SK-N-SH (cell line): ENCODE data around the gene NR2F1. TPM values are rescaled to one million over a fixed set of nuclear protein-coding genes. Genes with fewer than 3 reads are reported as not detected.

Source experiments
- CTCF ChIA-PET: fragments of 300-600, 350-600 bp; formaldehyde crosslinking; extraction: SDS; loops from one replicate; lab custom pipeline; 2021; lab: Yijun Ruan, JAX
- POLR2A ChIA-PET: fragments of 350-600 bp; sonication (Branson Sonifier 250); formaldehyde crosslinking; extraction: SDS; loops from one replicate; lab custom pipeline; 2020; ENCODE audit warnings: antibody characterized with exemption, inconsistent platforms; lab: Yijun Ruan, JAX
- DNase-seq: peaks from one replicate; pipeline ENCODE4 v3.0.0; 2012
- H2AFZ ChIP-seq: fragments of 200-600 bp; sonication (generic); 2 replicates; pipeline ENCODE4 v1.8.1; 2016; ENCODE audit warnings: antibody characterized with exemption, mild to moderate bottlenecking, low read depth
- H3F3A ChIP-seq: fragments of 200-600 bp; sonication (generic); replicated peaks from 2 replicates; pipeline ENCODE3; 2016; ENCODE audit warnings: antibody characterized with exemption, mild to moderate bottlenecking; ENCODE audit not compliant: insufficient read depth
- H3K27ac ChIP-seq, 2 experiments: fragments of 200-500 bp in 1 of 2; fragments of 200-600 bp in 1 of 2; sonication (Bioruptor generic) in 1 of 2; sonication (generic), shearing (Covaris generic) in 1 of 2; 2 replicates each; pipeline versions ENCODE4 v1.5.1 to v1.6.1; 2014 to 2016; ENCODE audit warnings: low read depth in 2 of 2, inconsistent platforms in 1 of 2, low read length in 1 of 2, mild to moderate bottlenecking in 1 of 2, mixed read lengths in 1 of 2
- H3K27me3 ChIP-seq: fragments of 200-600 bp; sonication (generic), shearing (Covaris generic); 2 replicates; pipeline ENCODE4 v1.6.1; 2016; ENCODE audit warnings: mixed run types; ENCODE audit not compliant: insufficient read depth
- H3K36me3 ChIP-seq, 2 experiments: fragments of 200-500 bp in 1 of 2; fragments of 200-600 bp in 1 of 2; sonication (Bioruptor generic) in 1 of 2; sonication (generic) in 1 of 2; replicated peaks in 1 of 2; 2 replicates each; pipeline versions ENCODE3 to v1.5.1; 2014 to 2016; ENCODE audit warnings: low read length in 1 of 2, mild to moderate bottlenecking in 1 of 2; ENCODE audit not compliant: insufficient read depth in 2 of 2, control insufficient read depth in 1 of 2
- H3K4me1 ChIP-seq, 2 experiments: fragments of 200-500 bp in 1 of 2; fragments of 200-600 bp in 1 of 2; sonication (Bioruptor generic) in 1 of 2; sonication (generic), shearing (Covaris generic) in 1 of 2; 2 replicates each; pipeline versions ENCODE4 v1.5.1 to v1.6.1; 2014 to 2016; ENCODE audit warnings: low read depth in 1 of 2, low read length in 1 of 2, mixed run types in 1 of 2; ENCODE audit not compliant: insufficient read depth in 2 of 2, control insufficient read depth in 1 of 2
- H3K4me2 ChIP-seq: fragments of 200-600 bp; sonication (generic), shearing (Covaris generic); 2 replicates; pipeline ENCODE4 v1.6.1; 2017; ENCODE audit warnings: mixed run types
- H3K4me3 ChIP-seq, 2 experiments: fragments of 200-500 bp in 1 of 2; fragments of 200-600 bp in 1 of 2; sonication (Bioruptor generic) in 1 of 2; sonication (generic), shearing (Covaris generic) in 1 of 2; 2 replicates each; pipeline versions ENCODE4 v1.5.1 to v1.8.1; 2014 to 2016; ENCODE audit warnings: low read depth in 2 of 2, inconsistent platforms in 1 of 2, low read length in 1 of 2, mild to moderate bottlenecking in 1 of 2, mixed read lengths in 1 of 2, moderate library complexity in 1 of 2
- H3K79me2 ChIP-seq: fragments of 200-600 bp; sonication (generic); 2 replicates; pipeline ENCODE4 v1.8.1; 2017; ENCODE audit warnings: mild to moderate bottlenecking; ENCODE audit not compliant: insufficient read depth
- H3K9ac ChIP-seq: fragments of 200-600 bp; sonication (generic); 2 replicates; pipeline ENCODE4 v1.6.1; 2017; ENCODE audit warnings: mixed run types
- H3K9me2 ChIP-seq: fragments of 200-600 bp; sonication (generic); 2 replicates; pipeline ENCODE4 v1.6.1; 2017; ENCODE audit warnings: mixed run types
- H3K9me3 ChIP-seq: fragments of 200-600 bp; sonication (generic); 2 replicates; pipeline ENCODE4 v1.6.1; 2017; ENCODE audit warnings: mixed run types, mild to moderate bottlenecking, moderate library complexity
- H4K20me1 ChIP-seq: fragments of 200-600 bp; sonication (generic); 2 replicates; pipeline ENCODE4 v1.6.1; 2017; ENCODE audit warnings: mild to moderate bottlenecking, mixed run types; ENCODE audit not compliant: insufficient read depth
- ELF1 ChIP-seq: IDR thresholded peaks from 2 replicates; pipeline ENCODE4 v1.4.0; 2012
- EZH2phosphoT487 ChIP-seq: fragments of 200-600 bp; sonication (generic); IDR thresholded peaks from 2 replicates; pipeline ENCODE4 v1.6.1; 2017; ENCODE audit warnings: low read depth, mixed run types, mild to moderate bottlenecking, antibody characterized with exemption, moderate library complexity, borderline replicate concordance
- FOSL2 ChIP-seq: IDR thresholded peaks from 2 replicates; pipeline ENCODE4 v1.4.0; 2012; ENCODE audit warnings: low read depth, mild to moderate bottlenecking, moderate library complexity, borderline replicate concordance
- GATA2 ChIP-seq: sonication (generic); formaldehyde crosslinking; IDR thresholded peaks from 2 replicates; pipeline ENCODE4 v1.5.0; 2020; ENCODE audit warnings: mild to moderate bottlenecking, missing genetic modification reagents
- IRF3 ChIP-seq: fragments of 150-350 bp; IDR thresholded peaks from 2 replicates; pipeline ENCODE4 v1.6.1; 2016; ENCODE audit warnings: mild to moderate bottlenecking, low read depth, low read length
- MEF2A ChIP-seq: IDR thresholded peaks from 2 replicates; pipeline ENCODE4 v1.4.0; 2012; ENCODE audit warnings: low read depth, borderline replicate concordance
- RAD21 ChIP-seq: IDR thresholded peaks from 2 replicates; pipeline ENCODE4 v1.6.1; 2012; ENCODE audit warnings: mild to moderate bottlenecking, low read length
- RFX5 ChIP-seq: IDR thresholded peaks from 2 replicates; pipeline ENCODE4 v1.6.1; 2012; ENCODE audit warnings: mild to moderate bottlenecking, improper control_type of control experiment, low read length
- RXRA ChIP-seq: IDR thresholded peaks from 2 replicates; pipeline ENCODE4 v1.4.0; 2012; ENCODE audit warnings: low read depth, mild to moderate bottlenecking, borderline replicate concordance
- SMC3 ChIP-seq: IDR thresholded peaks from 2 replicates; pipeline ENCODE4 v1.6.1; 2012; ENCODE audit warnings: low read depth, low read length, improper control_type of control experiment
- TCF12 ChIP-seq: IDR thresholded peaks from 2 replicates; pipeline ENCODE4 v1.4.0; 2012
- WGBS: methylation state at CpG from one replicate; pipeline ENCODE4 v1.1.6; 2017; ENCODE audit warnings: low lambda C conversion rate; 5-methylcytosine and 5-hydroxymethylcytosine counted together
- polyA plus RNA-seq, 3 experiments: library from polyadenylated mRNA; depleted of rRNA; stranded (reverse); fragments of >200 nt; gene quantifications; 2 replicates each; pipeline ENCODE4 v1.2.3, GENCODE V29; 2012
- TF ChIP-seq, protein P1 (sequence below): IDR thresholded peaks from 2 replicates; pipeline ENCODE4 v1.6.1; 2012; ENCODE audit warnings: mild to moderate bottlenecking, low read depth, low read length, moderate library complexity

NR2F1 gene
- polyA plus RNA-seq, 1 of the 3 experiments (the other 2 are of a cell fraction): 47.1 TPM

DNA sequence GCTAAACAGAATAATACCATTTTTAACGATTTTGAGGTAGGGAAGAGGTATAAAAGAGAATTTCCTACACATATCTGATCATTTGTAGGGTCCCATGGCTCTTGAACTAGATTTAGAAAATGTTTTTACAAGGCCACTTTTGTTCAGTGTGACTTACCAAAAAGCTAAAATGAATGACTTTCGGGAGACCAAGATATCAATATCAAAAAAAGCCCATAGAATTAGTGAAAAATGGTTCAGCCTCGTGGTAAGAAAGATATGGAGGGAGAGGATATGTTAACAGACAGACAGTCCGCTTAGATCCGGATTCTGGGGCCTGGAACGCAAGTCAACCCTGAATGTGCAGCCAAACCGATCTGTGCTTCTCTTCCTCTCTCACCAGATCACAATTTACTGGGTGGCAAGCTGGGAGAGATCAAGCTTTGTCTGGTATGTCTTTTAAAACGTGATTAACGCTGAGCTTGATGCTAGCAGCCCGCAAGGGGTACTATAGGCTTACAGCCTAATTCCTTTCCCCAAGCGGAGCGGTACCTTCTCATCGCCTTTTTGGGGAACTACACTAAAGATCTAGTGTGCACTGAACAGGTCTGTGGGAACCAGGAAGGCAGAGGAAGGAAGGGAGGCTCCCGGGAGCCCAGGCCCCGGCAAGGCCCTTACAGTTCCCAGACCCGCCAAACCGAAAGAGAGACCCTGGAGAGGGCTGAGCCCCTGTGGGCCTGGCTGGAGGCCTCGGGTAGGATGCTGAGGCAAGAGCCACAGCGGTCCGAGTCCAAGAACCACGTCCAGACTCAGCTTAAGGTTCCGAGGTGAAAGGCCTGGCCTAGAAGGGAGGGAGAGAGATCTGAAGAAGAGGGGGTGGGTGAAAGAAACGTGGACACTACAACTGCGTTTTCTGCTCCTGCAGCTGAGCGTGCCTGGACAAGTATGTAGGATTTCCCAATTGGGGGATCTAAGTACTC is 4.9 kb upstream of the NR2F1 start:
- H3K4me1 ChIP-seq: peaks cover 6 to 9% of the 10 kb centered on the region in 2 experiments; a peak in 2 of 4 replicates
- ChIA-PET CTCF (interaction anchor here (0.8 to 2.0 kb wide), 7 partner anchors 8 to 1316 kb away, joined by 3 to 9 read pairs (median 3); no protein-coding TSS in a partner anchor), POLR2A (no interaction called here)
- H3K4me2 ChIP-seq: peak overlapping the region; percentile 78
- H3K27ac ChIP-seq: no peak overlapping the region; a peak in 1 of 4 replicates
- no peak for DNase-seq
- no peaks in the 10 kb centered on the region for H4K20me1 ChIP-seq
- no peak for TF ChIP-seq IRF3
- no peak for TF ChIP-seq TCF12
- TF ChIP-seq RXRA: no peak
- no peak for TF ChIP-seq ELF1
- TF ChIP-seq RFX5: no peak
- TF ChIP-seq GATA2 (CRISPR knock-in tag): no peak
- no peak for TF ChIP-seq RAD21
- TF ChIP-seq, protein P1, sequence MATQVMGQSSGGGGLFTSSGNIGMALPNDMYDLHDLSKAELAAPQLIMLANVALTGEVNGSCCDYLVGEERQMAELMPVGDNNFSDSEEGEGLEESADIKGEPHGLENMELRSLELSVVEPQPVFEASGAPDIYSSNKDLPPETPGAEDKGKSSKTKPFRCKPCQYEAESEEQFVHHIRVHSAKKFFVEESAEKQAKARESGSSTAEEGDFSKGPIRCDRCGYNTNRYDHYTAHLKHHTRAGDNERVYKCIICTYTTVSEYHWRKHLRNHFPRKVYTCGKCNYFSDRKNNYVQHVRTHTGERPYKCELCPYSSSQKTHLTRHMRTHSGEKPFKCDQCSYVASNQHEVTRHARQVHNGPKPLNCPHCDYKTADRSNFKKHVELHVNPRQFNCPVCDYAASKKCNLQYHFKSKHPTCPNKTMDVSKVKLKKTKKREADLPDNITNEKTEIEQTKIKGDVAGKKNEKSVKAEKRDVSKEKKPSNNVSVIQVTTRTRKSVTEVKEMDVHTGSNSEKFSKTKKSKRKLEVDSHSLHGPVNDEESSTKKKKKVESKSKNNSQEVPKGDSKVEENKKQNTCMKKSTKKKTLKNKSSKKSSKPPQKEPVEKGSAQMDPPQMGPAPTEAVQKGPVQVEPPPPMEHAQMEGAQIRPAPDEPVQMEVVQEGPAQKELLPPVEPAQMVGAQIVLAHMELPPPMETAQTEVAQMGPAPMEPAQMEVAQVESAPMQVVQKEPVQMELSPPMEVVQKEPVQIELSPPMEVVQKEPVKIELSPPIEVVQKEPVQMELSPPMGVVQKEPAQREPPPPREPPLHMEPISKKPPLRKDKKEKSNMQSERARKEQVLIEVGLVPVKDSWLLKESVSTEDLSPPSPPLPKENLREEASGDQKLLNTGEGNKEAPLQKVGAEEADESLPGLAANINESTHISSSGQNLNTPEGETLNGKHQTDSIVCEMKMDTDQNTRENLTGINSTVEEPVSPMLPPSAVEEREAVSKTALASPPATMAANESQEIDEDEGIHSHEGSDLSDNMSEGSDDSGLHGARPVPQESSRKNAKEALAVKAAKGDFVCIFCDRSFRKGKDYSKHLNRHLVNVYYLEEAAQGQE: no peak
- TF ChIP-seq EZH2phosphoT487: no peak
- TF ChIP-seq MEF2A: no peak
- no peak for TF ChIP-seq FOSL2
- TF ChIP-seq SMC3: no peak
- H3K36me3 ChIP-seq: peaks cover 0 to 9% of the 10 kb centered on the region in 2 experiments
- peaks cover 67% of the 10 kb centered on the region for H3K79me2 ChIP-seq
- 94% methylated on average over 25 of the region's 25 CpGs for WGBS
- H3K9me3 ChIP-seq: no peaks in the 10 kb centered on the region
- no peaks in the 10 kb centered on the region for H3K9me2 ChIP-seq
- no peaks in the 10 kb centered on the region for H3K27me3 ChIP-seq
- no peak overlapping the region for H3K4me3 ChIP-seq
- H2AFZ ChIP-seq: no peak overlapping the region
- no peak overlapping the region for H3K9ac ChIP-seq
- peaks cover 13% of the 10 kb centered on the region for H3F3A ChIP-seq
